Spinal cord (tissue), 10 donors: ENCODE results near the gene HTT-AS. TPM values are rescaled to one million over a fixed set of nuclear protein-coding genes. Genes with fewer than 3 reads are reported as not detected.

Experiments
- DNase-seq, 6 donors: peaks; one replicate each; pipeline versions ENCODE4 v3.0.0 to v3.0.0-alpha.2; 2013 to 2015; ENCODE audit warnings: low spot score in 6 of 6, low read depth in 4 of 6
- H3K27ac ChIP-seq: one replicate; pipeline ENCODE4 v1.5.1; 2013; ENCODE audit warnings: low read depth, low read length, control low read depth
- H3K27me3 ChIP-seq: one replicate; pipeline ENCODE4 v1.6.1; 2013; ENCODE audit warnings: low read length; ENCODE audit not compliant: control insufficient read depth, insufficient read depth
- H3K36me3 ChIP-seq: one replicate; pipeline ENCODE4 v1.6.1; 2013; ENCODE audit warnings: low read length; ENCODE audit not compliant: control insufficient read depth, insufficient read depth
- H3K4me1 ChIP-seq: one replicate; pipeline ENCODE4 v1.6.1; 2013; ENCODE audit warnings: low read length; ENCODE audit not compliant: control insufficient read depth, insufficient read depth
- H3K4me3 ChIP-seq: one replicate; pipeline ENCODE4 v1.5.1; 2013; ENCODE audit warnings: low read depth, low read length, control low read depth
- H3K9me3 ChIP-seq: one replicate; pipeline ENCODE4 v1.6.1; 2013; ENCODE audit warnings: low read length; ENCODE audit not compliant: control insufficient read depth, insufficient read depth
- WGBS: methylation state at CpG from one replicate; pipeline ENCODE4 v1.1.5; 2013; ENCODE audit warnings: missing lambda C conversion rate; ENCODE audit not compliant: insufficient coverage; 5-methylcytosine and 5-hydroxymethylcytosine counted together
- polyA plus RNA-seq, 2 donors: library from polyadenylated mRNA; unstranded; fragments of 120-200 nt; gene quantifications; one replicate each; pipeline ENCODE4 v1.2.1, GENCODE V29; 2013; ENCODE audit not compliant: insufficient read length in 2 of 2
- total RNA-seq, 2 donors: library from RNA; depleted of rRNA in 1 of 2; stranded (reverse); fragments of 120-200 nt in 1 of 2; fragments of >200 nt in 1 of 2; gene quantifications; one replicate each; pipeline versions ENCODE4 v1.2.3 to v1.2.4, GENCODE V29; 2013 to 2014
- donor health status: healthy.

HTT-AS gene
- total and polyA plus RNA-seq, 4 donors, result 0.60 TPM; not detected in 3

DNA sequence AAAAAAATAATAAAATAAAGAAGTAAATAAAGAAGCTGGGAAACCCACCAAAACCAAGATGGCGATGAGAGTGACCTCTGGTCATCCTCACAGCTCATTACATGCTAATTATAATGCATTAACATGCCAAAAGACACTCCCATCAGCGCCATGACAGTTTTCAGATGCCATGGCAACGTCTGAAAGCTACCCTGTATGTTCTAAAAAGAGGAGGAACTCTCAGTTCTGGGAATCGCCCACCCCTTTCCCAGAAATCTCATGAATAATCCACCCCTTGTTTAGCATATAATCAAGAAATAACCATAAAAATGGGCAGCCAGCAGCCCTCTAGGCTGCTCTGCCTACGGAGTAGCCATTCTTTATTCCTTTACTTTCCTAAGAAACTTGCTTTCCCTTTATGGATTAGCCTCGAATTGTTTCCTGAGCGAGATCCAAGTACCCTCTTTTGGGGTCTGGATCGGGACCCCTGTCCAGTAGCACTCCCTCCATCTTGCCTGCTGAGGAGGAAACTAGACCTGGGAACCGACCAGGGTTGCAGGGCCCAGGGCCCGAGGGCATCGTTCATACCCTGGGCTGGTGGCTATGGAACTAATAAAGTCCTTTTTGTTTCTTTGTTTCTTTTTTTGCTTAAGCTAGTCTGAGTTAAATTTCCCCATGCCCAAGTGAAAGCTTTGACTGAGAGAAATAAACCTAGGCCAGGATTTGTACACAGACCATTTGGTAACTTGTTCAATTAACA, 30.9 kb downstream of the HTT-AS start:
- 60% methylated on average over 8 of the region's 11 CpGs for WGBS
- no peak overlapping the region for H3K27ac ChIP-seq
- peaks cover 20% of the 10 kb centered on the region for H3K4me1 ChIP-seq
- peaks cover 9% of the 10 kb centered on the region for H3K27me3 ChIP-seq
- DNase-seq, result peak in 2 of 6 donors; percentile 20 to 47
- peaks cover 8% of the 10 kb centered on the region for H3K36me3 ChIP-seq
- H3K9me3 ChIP-seq, result no peaks in the 10 kb centered on the region
- no peak overlapping the region for H3K4me3 ChIP-seq

DNA sequence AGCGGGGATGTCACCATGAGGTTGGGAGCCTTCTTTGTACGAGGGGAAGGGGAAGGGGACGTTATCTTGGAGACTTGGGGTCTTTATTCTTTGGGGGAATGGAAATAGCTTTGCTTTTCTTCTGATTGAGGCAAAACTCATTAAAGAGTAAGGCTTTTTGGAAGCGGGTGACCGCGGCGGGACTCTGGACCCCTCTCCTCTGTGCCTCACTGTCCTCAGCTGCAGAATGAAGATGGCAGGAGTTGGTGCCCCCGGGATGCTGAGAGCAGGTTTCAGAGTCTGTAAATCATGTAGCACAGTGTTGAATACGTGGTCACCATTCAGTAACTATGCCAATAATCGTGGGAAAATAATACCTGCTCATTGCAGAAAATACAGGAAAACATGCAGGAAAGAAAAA, 32.1 kb downstream of the HTT-AS start:
- peaks cover 26% of the 10 kb centered on the region for H3K4me1 ChIP-seq
- no peaks in the 10 kb centered on the region for H3K9me3 ChIP-seq
- peaks cover 8% of the 10 kb centered on the region for H3K36me3 ChIP-seq
- H3K27me3 ChIP-seq, result peaks cover 9% of the 10 kb centered on the region
- DNase-seq, result no peak
- WGBS, result 42% methylated on average over 8 of the region's 10 CpGs
- H3K27ac ChIP-seq, result no peak overlapping the region
- peak overlapping the region; percentile 50 for H3K4me3 ChIP-seq

DNA sequence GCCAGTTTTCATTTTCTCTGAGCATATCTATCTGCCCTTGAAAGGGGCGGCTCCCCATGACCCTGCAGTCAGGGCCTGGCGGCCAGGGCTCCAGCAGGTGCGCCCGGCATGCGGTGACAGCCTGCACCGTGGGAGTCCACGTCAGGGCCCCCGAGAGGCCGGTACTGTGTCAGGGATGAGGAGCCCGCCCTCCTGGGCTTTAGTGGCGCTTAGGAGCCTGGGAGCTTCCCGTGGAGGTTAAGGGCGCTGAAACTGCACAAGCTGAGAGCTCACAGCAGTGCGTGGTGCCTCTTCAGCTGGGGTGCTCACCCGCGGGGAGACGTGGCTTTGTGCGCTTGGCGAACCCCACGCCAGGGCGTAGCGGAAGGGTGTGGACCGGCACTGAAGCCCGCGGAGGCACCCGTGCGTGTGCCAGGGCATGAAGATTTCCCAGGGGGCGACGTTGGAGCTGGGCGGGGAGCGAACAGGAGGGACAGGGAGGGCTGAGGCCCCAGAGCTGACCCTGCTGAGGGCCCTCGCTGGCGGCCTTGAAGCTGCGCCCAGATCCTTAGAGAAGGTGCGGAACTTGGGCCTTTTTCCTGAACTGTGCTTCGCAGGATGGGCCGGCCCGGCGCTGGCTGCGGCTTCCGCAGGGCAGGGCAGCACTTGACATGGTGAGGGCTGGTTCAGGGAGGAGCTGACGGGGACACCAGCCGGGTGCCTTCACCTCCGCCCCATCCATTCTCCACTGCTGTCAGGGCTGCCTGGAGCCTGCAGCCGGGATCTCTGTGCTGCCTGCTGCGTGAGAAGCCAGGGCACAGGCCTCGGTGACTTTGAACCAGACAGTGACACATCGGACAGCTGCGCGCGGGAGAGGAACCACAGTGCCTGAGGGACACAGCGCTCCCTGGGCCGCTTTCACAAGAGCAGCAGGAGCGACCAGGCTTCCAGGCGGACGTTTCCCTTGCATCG, 32.9 kb downstream of the HTT-AS start:
- 34% methylated on average over 56 of the region's 57 CpGs for WGBS
- H3K27me3 ChIP-seq, result peaks cover 9% of the 10 kb centered on the region
- H3K27ac ChIP-seq, result no peak overlapping the region
- H3K4me1 ChIP-seq, result peaks cover 26% of the 10 kb centered on the region
- peaks cover 9% of the 10 kb centered on the region for H3K36me3 ChIP-seq
- H3K9me3 ChIP-seq, result no peaks in the 10 kb centered on the region
- peak in 2 of 6 donors; percentile 46 to 69 for DNase-seq
- H3K4me3 ChIP-seq, result peak overlapping the region; percentile 50

DNA sequence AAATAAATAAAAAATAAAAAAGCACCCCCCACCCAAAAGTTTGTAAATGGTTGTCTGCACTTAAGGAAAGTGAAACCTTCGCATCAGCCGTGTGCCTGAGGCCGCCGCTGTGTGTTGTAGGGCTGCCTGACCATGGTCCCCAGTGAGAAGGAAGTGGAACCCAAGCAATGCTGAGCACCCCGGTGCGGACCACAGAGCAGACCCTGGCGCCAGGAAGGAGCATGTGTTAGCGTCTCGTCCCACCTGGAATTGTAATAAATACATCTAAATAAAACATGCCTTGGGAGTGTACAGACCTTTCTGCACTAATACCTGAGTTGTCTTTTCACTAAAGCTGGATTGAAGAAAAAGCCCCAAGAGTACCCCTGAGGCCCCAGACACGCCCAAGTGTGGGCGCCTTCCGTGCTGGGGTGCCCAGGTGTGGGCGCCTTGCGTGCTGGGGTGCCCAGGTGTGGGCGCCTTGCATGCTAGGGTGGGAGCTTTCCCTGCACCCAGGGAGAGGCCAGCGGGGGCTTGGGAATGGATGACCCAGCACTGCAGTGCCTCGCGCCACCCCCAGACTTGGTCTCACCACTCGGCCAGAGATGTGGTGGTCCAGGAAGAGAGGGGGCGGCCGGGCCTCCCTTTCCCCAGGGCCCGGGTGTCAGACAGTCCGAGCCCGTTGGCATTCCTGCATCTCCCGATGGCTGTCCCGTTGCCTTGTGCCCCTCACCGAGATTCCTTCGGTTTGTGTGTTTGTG, 33.7 kb downstream of the HTT-AS start:
- DNase-seq, result no peak
- Histone ChIP-seq H3K4me1 (peaks cover 26% of the 10 kb centered on the region), H3K27me3 (peaks cover 9% of the 10 kb centered on the region), H3K9me3 (no peaks in the 10 kb centered on the region), H3K27ac (no peak overlapping the region), H3K4me3 (no peak overlapping the region), H3K36me3 (peaks cover 15% of the 10 kb centered on the region)
- WGBS, result 90% methylated on average over 19 of the region's 28 CpGs

DNA sequence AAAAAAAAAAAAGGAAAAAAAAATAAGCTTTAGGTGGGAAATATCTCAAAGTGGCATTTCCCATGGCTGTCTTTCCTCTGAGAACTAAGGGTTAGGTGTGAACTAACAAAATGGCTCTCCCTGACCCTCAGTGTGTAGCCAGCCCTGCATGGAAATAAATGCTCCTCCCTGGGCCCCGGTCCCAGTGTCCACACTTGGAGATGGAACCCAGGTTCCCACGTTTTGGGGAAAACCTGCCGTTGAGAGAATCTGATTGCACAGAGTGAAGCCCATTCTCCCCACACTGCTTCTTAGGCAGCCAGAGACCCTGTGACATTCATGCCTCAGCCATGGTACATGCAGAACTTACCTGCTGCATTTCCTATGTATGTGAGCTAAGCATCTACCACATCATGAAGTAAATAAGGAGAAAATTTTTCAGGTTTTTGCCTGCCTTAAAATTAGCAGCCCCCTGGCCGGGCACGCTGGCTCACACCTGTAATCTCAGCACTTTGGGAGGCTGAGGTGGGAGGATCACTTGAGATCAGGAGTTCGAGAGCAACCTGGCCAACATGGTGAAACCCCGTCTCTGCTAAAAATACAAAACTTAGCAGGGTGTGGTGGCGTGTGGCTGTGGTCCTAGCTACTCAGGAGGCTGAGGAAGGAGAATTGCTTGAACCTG, 34.5 kb downstream of the HTT-AS start:
- Histone ChIP-seq H3K4me3 (no peak overlapping the region), H3K27me3 (peaks cover 9% of the 10 kb centered on the region), H3K27ac (no peak overlapping the region), H3K4me1 (peaks cover 26% of the 10 kb centered on the region), H3K9me3 (no peaks in the 10 kb centered on the region), H3K36me3 (peaks cover 16% of the 10 kb centered on the region)
- WGBS, result 90% methylated on average over 8 of the region's 8 CpGs
- DNase-seq, result no peak

DNA sequence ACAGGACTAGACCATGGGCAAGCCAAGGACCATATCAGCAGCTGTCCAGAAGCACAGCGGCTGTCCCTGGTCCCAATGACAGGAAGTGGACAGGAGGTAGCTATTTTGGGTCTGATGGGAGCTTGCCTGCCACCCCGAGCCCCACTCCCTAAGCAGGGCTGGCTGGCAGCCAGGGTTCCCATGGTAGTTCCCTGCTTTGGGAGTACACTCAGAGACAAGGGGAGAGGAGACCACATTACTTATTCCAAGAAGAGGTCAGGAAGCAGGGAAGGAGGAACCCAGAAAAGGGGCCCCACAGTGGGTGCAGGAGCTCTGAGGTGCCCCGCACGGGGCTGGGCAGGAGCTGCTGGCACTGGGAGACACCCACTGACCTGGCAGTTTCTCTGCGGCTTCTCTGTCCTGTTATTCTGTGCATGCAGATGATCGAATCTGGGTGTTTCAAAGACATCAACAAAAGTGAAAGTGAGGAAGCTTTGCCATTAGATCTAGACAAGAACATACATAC, 36.3 kb downstream of the HTT-AS start:
- peaks cover 16% of the 10 kb centered on the region for H3K36me3 ChIP-seq
- peaks cover 9% of the 10 kb centered on the region for H3K27me3 ChIP-seq
- H3K4me1 ChIP-seq, result peaks cover 26% of the 10 kb centered on the region
- 30% methylated on average over 4 of the region's 6 CpGs for WGBS
- H3K9me3 ChIP-seq, result no peaks in the 10 kb centered on the region
- peak in 3 of 6 donors; percentile 23 to 68 (median 42) for DNase-seq
- H3K27ac ChIP-seq, result no peak overlapping the region
- no peak overlapping the region for H3K4me3 ChIP-seq

DNA sequence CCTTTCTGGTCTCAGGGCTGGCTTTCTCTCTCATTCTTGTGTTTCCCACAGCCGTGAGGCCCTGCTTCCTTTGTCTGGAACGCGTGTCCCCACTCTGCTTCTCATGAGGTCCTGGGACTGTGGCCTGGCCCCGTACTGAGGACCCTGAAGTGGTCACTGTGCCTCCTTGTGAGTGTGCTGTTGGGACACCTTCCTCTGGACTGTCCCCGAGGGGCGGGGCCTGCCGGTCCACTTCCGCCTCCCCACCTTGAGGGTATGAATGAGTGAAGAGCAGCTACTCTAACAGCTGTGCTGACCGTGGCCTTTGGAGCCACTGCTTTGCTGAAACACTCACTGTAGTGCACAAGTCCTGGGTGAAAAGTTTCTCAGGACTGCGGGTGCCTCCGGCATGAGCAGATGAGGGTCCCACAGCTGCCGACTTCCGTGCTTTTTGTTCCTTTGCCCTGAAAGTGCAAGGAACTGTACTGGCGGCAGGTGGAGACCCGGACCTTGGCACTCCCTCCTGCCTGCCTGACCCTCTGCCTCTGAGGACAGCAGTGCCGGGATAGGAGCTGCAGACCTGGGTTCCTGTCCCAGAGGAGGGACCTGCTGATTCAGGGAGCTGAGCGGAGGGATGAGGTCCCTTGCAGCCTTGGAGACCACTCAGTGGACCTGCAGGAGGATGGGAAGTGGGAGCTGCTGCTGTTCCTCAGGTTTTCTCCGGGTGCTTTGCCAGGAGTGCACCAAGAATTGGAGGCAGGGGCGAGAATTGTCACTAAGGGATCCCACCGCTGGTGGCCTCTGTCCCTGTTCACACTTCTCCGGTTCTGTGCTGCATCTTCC, 38.0 kb downstream of the HTT-AS start:
- 88% methylated on average over 19 of the region's 21 CpGs for WGBS
- no peak for DNase-seq

DNA sequence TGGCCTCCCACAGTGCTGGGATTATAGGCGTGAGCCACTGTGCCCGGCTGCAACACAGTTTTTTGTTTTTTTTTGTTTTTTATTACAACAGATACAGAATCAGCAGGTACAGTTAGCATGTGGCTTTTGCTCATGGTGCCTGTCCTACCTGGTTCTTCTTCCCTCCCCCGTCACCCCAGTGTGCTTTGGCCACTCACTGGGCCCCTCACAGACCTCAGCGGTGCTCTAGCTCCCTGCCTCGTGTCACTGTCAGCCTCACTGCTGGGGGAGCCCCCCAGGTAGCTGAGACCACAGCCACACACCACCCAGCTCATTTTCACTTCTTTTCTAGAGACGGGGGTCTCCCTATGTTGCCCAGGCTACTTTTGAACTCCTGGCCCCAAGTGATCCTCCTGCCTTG, 38.7 kb downstream of the HTT-AS start:
- Histone ChIP-seq H3K27ac (no peak overlapping the region), H3K27me3 (no peaks in the 10 kb centered on the region), H3K4me3 (no peak overlapping the region), H3K36me3 (peaks cover 18% of the 10 kb centered on the region), H3K9me3 (no peaks in the 10 kb centered on the region), H3K4me1 (peaks cover 6% of the 10 kb centered on the region)
- no peak for DNase-seq
- WGBS, result 87% methylated on average over 5 of the region's 6 CpGs

More for the DNA sequence above, 38.0 kb downstream of the HTT-AS start:
- Histone ChIP-seq H3K9me3 (no peaks in the 10 kb centered on the region), H3K27me3 (peaks cover 4% of the 10 kb centered on the region), H3K27ac (no peak overlapping the region), H3K36me3 (peaks cover 16% of the 10 kb centered on the region), H3K4me1 (peaks cover 12% of the 10 kb centered on the region), H3K4me3 (no peak overlapping the region)
